Endothelial cell of umbilical vein (primary cell): ENCODE data around the gene TEP1. TPM values are rescaled to one million over a fixed set of nuclear protein-coding genes. Genes with fewer than 3 reads are reported as not detected.

Experiments
- BruUV-seq: library from RNA; stranded (reverse); fragments of 400-500 nt; replicated peaks from 2 replicates; lab custom pipeline; 2021; lab: Mats Ljungman, UMichigan
- CTCF ChIA-PET: fragments of 300-600, 350-600 bp; sonication (Branson Sonifier 250); formaldehyde crosslinking; loops from one replicate; lab custom pipeline; 2021; ENCODE audit warnings: antibody characterized with exemption, inconsistent platforms; lab: Charles Lee
- POLR2A ChIA-PET: fragments of 300-600, 350-600 bp; sonication (Branson Sonifier 250); formaldehyde crosslinking; loops from one replicate; lab custom pipeline; 2021; ENCODE audit warnings: antibody characterized with exemption, inconsistent platforms; lab: Charles Lee
- DNase-seq: peaks from one replicate; pipeline ENCODE4 v3.0.0-alpha.2; 2011; ENCODE audit warnings: low read depth, low spot score
- FAIRE-seq: peaks from 2 replicates; lab custom pipeline; 2011; peaks lifted over from hg19 to GRCh38; lab: Jason Lieb, UNC
- H2AFZ ChIP-seq: 2 replicates; pipeline ENCODE4 v1.6.0; 2012; ENCODE audit warnings: low read depth, low read length, control low read depth, inconsistent platforms
- H3K27ac ChIP-seq: 2 replicates; pipeline ENCODE4 v1.5.1; 2011; ENCODE audit warnings: low read depth, mild to moderate bottlenecking, control low read depth, low read length, moderate library complexity; ENCODE audit not compliant: insufficient read depth
- H3K27me3 ChIP-seq, 2 experiments: 2 replicates each; pipeline versions ENCODE4 v1.6.0 to v1.6.1; 2011; ENCODE audit warnings: low read length in 2 of 2, mixed read lengths in 1 of 2; ENCODE audit not compliant: control insufficient read depth in 2 of 2, insufficient read depth in 2 of 2
- H3K36me3 ChIP-seq, 2 experiments: 2 replicates in 1 of 2; 3 replicates in 1 of 2; pipeline ENCODE4 v1.5.1; 2011; ENCODE audit warnings: low read length in 2 of 2, mild to moderate bottlenecking in 1 of 2, moderate library complexity in 1 of 2; ENCODE audit not compliant: control insufficient read depth in 2 of 2, insufficient read depth in 2 of 2; ENCODE audit errors: extremely low read depth in 1 of 2
- H3K4me1 ChIP-seq: 3 replicates; pipeline ENCODE4 v1.5.1; 2011; ENCODE audit warnings: mild to moderate bottlenecking, low read length; ENCODE audit not compliant: control insufficient read depth, insufficient read depth; ENCODE audit errors: extremely low read depth
- H3K4me2 ChIP-seq: 2 replicates; pipeline ENCODE4 v1.6.1; 2011; ENCODE audit warnings: low read length, control low read depth, mixed read lengths; ENCODE audit not compliant: insufficient read depth
- H3K4me3 ChIP-seq, 3 experiments: fragments of 200-600 bp in 1 of 3; sonication (generic), shearing (Covaris generic) in 1 of 3; replicated peaks in 1 of 3; 2 replicates each; pipeline ENCODE4 v1.5.1; 2011 to 2016; ENCODE audit warnings: control low read depth in 3 of 3, low read length in 3 of 3, mild to moderate bottlenecking in 2 of 3, inconsistent platforms in 1 of 3, low read depth in 1 of 3, moderate library complexity in 1 of 3; ENCODE audit not compliant: insufficient read depth in 1 of 3
- H3K79me2 ChIP-seq: 2 replicates; pipeline ENCODE4 v1.6.0; 2012; ENCODE audit warnings: low read length, inconsistent platforms; ENCODE audit not compliant: control insufficient read depth, insufficient read depth
- H3K9ac ChIP-seq: replicated peaks from 2 replicates; pipeline ENCODE3; 2011; ENCODE audit warnings: low read length, control low read depth; ENCODE audit not compliant: insufficient read depth; ENCODE audit errors: extremely low read depth
- H3K9me1 ChIP-seq: replicated peaks from 3 replicates; pipeline ENCODE4 v1.6.0; 2011; ENCODE audit warnings: mild to moderate bottlenecking, low read length; ENCODE audit not compliant: control insufficient read depth, insufficient read depth; ENCODE audit errors: extremely low read depth
- H3K9me3 ChIP-seq: replicated peaks from 2 replicates; pipeline ENCODE4 v1.5.1; 2012; ENCODE audit warnings: low read length, inconsistent platforms; ENCODE audit not compliant: control insufficient read depth, insufficient read depth
- H4K20me1 ChIP-seq: replicated peaks from 2 replicates; pipeline ENCODE3; 2011; ENCODE audit warnings: mild to moderate bottlenecking, low read length; ENCODE audit not compliant: control insufficient read depth, insufficient read depth; ENCODE audit errors: extremely low read depth
- EZH2 ChIP-seq: IDR thresholded peaks from 2 replicates; pipeline ENCODE4 v1.6.1; 2012; ENCODE audit warnings: borderline replicate concordance, low read depth, mild to moderate bottlenecking, moderate library complexity, low read length, inconsistent platforms; ENCODE audit not compliant: severe bottlenecking
- FOS ChIP-seq: IDR thresholded peaks from 2 replicates; pipeline ENCODE4 v1.6.1; 2011; ENCODE audit warnings: mild to moderate bottlenecking, low read length, moderate library complexity, borderline replicate concordance; ENCODE audit not compliant: insufficient read depth
- GATA2 ChIP-seq: IDR thresholded peaks from 2 replicates; pipeline ENCODE4 v1.7.0; 2011; ENCODE audit warnings: low read depth, mild to moderate bottlenecking, moderate library complexity, mixed read lengths, low read length; ENCODE audit not compliant: insufficient read length, insufficient read depth
- JUN ChIP-seq: IDR thresholded peaks from 2 replicates; pipeline ENCODE4 v1.6.1; 2011; ENCODE audit warnings: borderline replicate concordance, low read depth; ENCODE audit not compliant: insufficient read length, insufficient read depth
- dilution Hi-C: fragments of 300-500 bp; cut with MboI; formaldehyde crosslinking; loops from one replicate; pipeline ENCODE4 v1.15.0; 2019; ENCODE audit warnings: low sequenced_read_pairs; ENCODE audit not compliant: extremely low pct_ligation_motif_present
- intact Hi-C: fragments of 100-400 bp; cut with micrococcal nuclease; formaldehyde crosslinking; loops from one replicate; pipeline ENCODE4 v1.10.0; 2022
- polyA plus RNA-seq, 4 experiments: library from polyadenylated mRNA; depleted of rRNA in 3 of 4; stranded (reverse) in 3 of 4; unstranded in 1 of 4; fragments of >200 nt; gene quantifications; 2 replicates each; pipeline versions ENCODE4 v1.2.1 to v1.2.3, GENCODE V29; 2011 to 2012; ENCODE audit warnings: missing spikeins in 1 of 4
- total RNA-seq: library from RNA; stranded (reverse); gene quantifications from 2 replicates; pipeline ENCODE4 v1.2.3, GENCODE V29; 2021
- TF ChIP-seq, protein P1 (sequence below), 2 donors: IDR thresholded peaks; 1 replicate in 1 of 2; 2 replicates in 1 of 2; pipeline ENCODE4 v1.5.1; 2011; ENCODE audit warnings: low read length in 2 of 2, mild to moderate bottlenecking in 2 of 2, moderate library complexity in 2 of 2, control low read depth in 1 of 2, inconsistent platforms in 1 of 2, low read depth in 1 of 2; ENCODE audit not compliant: insufficient read depth in 1 of 2; ENCODE audit errors: extremely low read depth in 1 of 2
- TF ChIP-seq, protein P2 (sequence below): IDR thresholded peaks from 2 replicates; pipeline ENCODE4 v1.6.1; 2011; ENCODE audit not compliant: insufficient read depth, insufficient read length

TEP1 gene
- total and polyA plus RNA-seq, 2 donors (not counting 3 experiments of a cell fraction or from before 2014, with no cell fraction given), result 19.6 to 44.6 TPM

DNA sequence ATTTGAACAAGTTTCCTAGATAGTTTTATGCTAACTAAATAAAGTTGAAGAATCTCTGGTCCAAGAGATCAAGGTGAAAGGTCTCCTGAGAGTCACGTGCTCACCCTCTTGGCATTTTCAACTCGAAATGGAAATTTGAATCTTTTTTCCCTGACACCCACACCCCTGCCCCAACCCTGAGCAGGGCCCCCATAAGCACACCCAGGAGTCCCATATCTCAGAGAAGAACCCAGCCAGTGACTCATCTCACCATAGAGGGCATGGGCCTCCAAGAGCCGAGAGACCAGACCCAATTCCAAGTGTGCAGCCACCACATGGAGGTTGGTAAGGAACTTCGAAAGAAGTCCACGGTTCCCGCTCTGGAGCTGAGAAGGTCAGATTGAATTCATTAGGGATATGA, 32.6 kb downstream of the TEP1 start:
- POLR2A ChIA-PET, result no interaction called here
- no TSS peak for BruUV-seq
- Histone ChIP-seq H3K79me2 (no peaks in the 10 kb centered on the region), H3K4me3 (no peak overlapping the region), H3K9me3 (no peaks in the 10 kb centered on the region), H3K4me2 (no peak overlapping the region), H3K9me1 (no peaks in the 10 kb centered on the region), H2AFZ (no peak overlapping the region), H3K4me1 (no peaks in the 10 kb centered on the region), H3K9ac (no peak overlapping the region), H3K36me3 (peaks cover 26 to 79% of the 10 kb centered on the region in 2 experiments), H3K27me3 (no peaks in the 10 kb centered on the region), H3K27ac (no peak overlapping the region), H4K20me1 (no peaks in the 10 kb centered on the region)
- intact Hi-C loops (no loop called here), dilution Hi-C loops (no loop called here)
- FAIRE-seq (no peak), DNase-seq (no peak)
- CTCF ChIA-PET, result interaction anchor here (0.9 to 1.6 kb wide), 2 partner anchors 35 to 68 kb away, joined by 3 read pairs; no protein-coding TSS in a partner anchor
- TF ChIP-seq, protein P1, sequence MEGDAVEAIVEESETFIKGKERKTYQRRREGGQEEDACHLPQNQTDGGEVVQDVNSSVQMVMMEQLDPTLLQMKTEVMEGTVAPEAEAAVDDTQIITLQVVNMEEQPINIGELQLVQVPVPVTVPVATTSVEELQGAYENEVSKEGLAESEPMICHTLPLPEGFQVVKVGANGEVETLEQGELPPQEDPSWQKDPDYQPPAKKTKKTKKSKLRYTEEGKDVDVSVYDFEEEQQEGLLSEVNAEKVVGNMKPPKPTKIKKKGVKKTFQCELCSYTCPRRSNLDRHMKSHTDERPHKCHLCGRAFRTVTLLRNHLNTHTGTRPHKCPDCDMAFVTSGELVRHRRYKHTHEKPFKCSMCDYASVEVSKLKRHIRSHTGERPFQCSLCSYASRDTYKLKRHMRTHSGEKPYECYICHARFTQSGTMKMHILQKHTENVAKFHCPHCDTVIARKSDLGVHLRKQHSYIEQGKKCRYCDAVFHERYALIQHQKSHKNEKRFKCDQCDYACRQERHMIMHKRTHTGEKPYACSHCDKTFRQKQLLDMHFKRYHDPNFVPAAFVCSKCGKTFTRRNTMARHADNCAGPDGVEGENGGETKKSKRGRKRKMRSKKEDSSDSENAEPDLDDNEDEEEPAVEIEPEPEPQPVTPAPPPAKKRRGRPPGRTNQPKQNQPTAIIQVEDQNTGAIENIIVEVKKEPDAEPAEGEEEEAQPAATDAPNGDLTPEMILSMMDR (IDR thresholded peaks at IDR 0.05; ENCODE audit: extremely low read depth in 1 of 2, insufficient read depth in 1 of 2, low read depth in 1 of 2, low read length in 2 of 2), result no peak
- TF ChIP-seq, protein P2, sequence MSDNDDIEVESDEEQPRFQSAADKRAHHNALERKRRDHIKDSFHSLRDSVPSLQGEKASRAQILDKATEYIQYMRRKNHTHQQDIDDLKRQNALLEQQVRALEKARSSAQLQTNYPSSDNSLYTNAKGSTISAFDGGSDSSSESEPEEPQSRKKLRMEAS, result no peak
- TF ChIP-seq GATA2 (no peak), FOS (no peak), JUN (no peak), EZH2 (no peak)
